K562 (cell line): ENCODE data around the gene FANCD2OS. TPM values are rescaled to one million over a fixed set of nuclear protein-coding genes. Genes with fewer than 3 reads are reported as not detected.

Experiments used
- BCOR ChIP-seq: fragments of 450-650 bp; IDR thresholded peaks from 2 replicates; pipeline ENCODE4 v1.6.1; 2016
- ZNF124 ChIP-seq: sonication (generic); formaldehyde crosslinking; IDR thresholded peaks from 2 replicates; pipeline ENCODE4 v1.8.1; 2022; ENCODE audit warnings: missing genetic modification reagents
- polyA plus RNA-seq, 8 experiments: library from polyadenylated mRNA; depleted of rRNA in 4 of 8; stranded (reverse) in 5 of 8; unstranded in 3 of 8; fragments of >200 nt; fragmentation: Nextera tagmentation in 2 of 8; fragmentation: Illumina TruSeq in 1 of 8; extraction: Ambion mirVana in 2 of 8; extraction: Trizol in 1 of 8; gene quantifications; 2 replicates each; pipeline versions ENCODE4 v1.2.1 to v1.2.3, GENCODE V29; 2011 to 2014; ENCODE audit warnings: inconsistent platforms in 1 of 8, missing spikeins in 1 of 8
- total RNA-seq, 7 experiments: library from RNA; depleted of rRNA in 6 of 7; stranded (reverse); fragments of >200 nt in 6 of 7; fragmentation: Illumina TruSeq in 2 of 7; extraction: Trizol in 2 of 7; gene quantifications; 2 replicates each; pipeline versions ENCODE4 v1.2.1 to v1.2.3, GENCODE V29; 2011 to 2021; ENCODE audit warnings: low replicate concordance in 1 of 7
- TF ChIP-seq, protein P1 (sequence below), 2 experiments: fragments of 450-650 bp; IDR thresholded peaks; 2 replicates each; pipeline ENCODE4 v1.6.1; 2016; ENCODE audit warnings: mild to moderate bottlenecking in 2 of 2, borderline replicate concordance in 1 of 2, low read depth in 1 of 2, moderate library complexity in 1 of 2
- TF ChIP-seq, protein P2 (sequence below): fragments of 450-650 bp; IDR thresholded peaks from 2 replicates; pipeline ENCODE4 v1.6.1; 2016
- TF ChIP-seq, protein P3 (sequence below), 2 experiments: fragments of 450-650 bp in 1 of 2; sonication (generic) in 1 of 2; formaldehyde crosslinking in 1 of 2; IDR thresholded peaks; 2 replicates each; pipeline versions ENCODE4 v1.7.1 to v1.9.0; 2016 to 2022; ENCODE audit warnings: inconsistent platforms in 1 of 2, mild to moderate bottlenecking in 1 of 2, missing genetic modification reagents in 1 of 2
- TF ChIP-seq, protein P4 (sequence below): fragments of 250-450 bp; sonication (Bioruptor Pico); IDR thresholded peaks from 2 replicates; pipeline ENCODE4 v1.8.0; 2021; ENCODE audit warnings: moderate library complexity, mild to moderate bottlenecking, inconsistent platforms

The FANCD2OS gene
- total and polyA plus RNA-seq, 9 of the 15 experiments (the other 6 are each of a cell fraction or from before 2014, with no cell fraction given), result not detected

DNA sequence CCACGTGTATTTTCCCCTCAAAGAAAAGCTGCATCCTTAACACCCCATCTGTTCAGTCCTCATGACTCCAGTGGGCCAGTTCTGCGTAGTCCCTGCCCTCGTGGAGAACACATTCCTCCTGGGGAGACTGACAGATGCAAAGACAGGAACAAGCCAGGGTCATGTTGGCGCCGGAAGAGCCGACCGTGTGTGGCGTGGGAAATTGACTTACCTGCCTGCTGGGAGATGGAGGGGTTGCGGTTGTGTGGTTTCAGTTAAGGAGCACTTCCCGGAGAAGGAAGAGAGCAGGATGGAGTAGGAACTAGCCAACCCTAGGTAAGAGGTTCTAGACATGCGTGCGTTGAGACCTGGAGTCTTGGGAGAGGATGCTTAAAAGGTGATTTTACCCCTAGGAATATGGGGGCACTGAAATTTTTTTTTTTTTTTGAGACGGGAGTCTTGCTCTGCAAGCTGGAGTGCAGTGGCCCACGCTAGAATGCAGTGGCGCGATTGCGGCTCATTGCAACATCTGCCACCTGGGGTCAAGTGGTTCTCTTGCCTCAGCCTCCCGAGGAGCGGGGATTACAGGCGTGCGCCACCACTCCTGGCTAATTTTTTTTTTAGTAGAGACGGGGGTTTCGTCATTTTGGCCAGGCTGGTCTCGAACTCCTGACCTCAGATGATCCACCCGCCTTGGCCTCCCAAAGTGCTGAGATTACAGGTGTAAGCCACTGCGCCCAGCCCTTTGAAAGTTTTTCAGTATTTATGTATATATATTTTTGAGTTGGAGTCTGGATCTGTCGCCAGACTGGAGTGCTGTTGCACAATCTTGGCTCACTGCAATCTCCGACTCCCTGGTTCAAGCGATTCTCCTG lies 34.9 kb upstream of the FANCD2OS start (continued):
- TF ChIP-seq, protein P1, sequence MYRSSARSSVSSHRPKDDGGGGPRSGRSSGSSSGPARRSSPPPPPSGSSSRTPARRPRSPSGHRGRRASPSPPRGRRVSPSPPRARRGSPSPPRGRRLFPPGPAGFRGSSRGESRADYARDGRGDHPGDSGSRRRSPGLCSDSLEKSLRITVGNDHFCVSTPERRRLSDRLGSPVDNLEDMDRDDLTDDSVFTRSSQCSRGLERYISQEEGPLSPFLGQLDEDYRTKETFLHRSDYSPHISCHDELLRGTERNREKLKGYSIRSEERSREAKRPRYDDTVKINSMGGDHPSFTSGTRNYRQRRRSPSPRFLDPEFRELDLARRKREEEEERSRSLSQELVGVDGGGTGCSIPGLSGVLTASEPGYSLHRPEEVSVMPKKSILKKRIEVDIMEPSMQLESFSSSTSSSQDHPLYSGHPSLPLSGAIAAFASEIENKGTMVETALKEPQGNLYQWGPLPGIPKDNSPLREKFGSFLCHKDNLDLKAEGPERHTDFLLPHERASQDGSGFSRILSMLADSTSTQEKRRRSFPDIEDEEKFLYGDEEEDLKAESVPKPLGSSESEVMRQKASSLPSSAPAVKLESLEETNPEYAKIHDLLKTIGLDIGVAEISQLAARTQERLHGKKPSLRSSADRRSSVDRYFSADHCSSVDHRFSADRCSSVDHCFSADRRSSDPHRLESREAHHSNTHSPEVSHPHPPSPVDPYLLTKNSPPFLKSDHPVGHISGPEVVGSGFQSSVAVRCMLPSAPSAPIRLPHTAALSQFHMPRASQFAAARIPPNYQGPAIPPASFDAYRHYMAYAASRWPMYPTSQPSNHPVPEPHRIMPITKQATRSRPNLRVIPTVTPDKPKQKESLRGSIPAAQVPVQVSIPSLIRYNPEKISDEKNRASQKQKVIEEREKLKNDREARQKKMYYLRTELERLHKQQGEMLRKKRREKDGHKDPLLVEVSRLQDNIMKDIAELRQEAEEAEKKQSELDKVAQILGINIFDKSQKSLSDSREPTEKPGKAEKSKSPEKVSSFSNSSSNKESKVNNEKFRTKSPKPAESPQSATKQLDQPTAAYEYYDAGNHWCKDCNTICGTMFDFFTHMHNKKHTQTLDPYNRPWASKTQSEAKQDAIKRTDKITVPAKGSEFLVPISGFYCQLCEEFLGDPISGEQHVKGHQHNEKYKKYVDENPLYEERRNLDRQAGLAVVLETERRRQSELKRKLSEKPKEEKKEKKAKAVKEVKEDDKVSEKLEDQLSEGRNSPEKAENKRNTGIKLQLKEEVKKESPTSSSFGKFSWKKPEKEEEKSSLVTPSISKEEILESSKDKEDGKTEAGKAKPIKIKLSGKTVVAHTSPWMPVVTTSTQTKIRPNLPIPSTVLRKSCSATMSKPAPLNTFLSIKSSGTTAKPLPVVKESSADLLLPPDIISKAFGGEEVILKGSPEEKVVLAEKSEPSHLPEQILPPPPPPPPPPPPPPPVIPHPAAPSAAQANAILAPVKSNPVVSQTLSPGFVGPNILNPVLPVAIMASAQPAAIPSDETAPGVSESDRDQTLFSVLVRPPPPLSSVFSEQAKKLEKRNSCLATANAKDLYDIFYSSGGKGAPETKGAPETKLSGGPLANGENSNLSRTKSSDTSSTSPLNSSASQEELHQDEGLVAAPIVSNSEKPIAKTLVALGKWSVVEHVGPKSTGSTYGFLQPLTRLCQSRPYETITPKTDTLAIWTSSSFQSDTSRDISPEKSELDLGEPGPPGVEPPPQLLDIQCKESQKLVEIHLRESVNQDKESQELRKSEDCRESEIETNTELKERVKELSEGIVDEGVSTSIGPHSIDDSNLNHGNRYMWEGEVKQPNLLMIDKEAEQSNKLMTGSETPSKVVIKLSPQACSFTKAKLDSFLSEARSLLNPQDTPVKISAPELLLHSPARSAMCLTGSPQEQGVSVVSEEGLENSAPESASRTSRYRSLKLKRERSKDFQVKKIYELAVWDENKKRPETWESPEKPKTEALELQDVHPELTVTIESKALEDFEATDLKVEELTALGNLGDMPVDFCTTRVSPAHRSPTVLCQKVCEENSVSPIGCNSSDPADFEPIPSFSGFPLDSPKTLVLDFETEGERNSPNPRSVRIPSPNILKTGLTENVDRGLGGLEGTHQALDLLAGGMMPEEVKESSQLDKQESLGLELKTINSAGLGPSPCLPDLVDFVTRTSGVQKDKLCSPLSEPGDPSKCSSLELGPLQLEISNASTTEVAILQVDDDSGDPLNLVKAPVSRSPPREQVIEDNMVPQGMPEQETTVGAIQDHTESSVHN (IDR thresholded peaks at IDR 0.05; ENCODE audit: borderline replicate concordance in 1 of 2, low read depth in 1 of 2), result 0 out of 4 replicates have a peak, but pooled peaks of 1 of the 2 experiments have one; percentile 14
- TF ChIP-seq, protein P2, sequence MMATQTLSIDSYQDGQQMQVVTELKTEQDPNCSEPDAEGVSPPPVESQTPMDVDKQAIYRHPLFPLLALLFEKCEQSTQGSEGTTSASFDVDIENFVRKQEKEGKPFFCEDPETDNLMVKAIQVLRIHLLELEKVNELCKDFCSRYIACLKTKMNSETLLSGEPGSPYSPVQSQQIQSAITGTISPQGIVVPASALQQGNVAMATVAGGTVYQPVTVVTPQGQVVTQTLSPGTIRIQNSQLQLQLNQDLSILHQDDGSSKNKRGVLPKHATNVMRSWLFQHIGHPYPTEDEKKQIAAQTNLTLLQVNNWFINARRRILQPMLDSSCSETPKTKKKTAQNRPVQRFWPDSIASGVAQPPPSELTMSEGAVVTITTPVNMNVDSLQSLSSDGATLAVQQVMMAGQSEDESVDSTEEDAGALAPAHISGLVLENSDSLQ, result 0 out of 2 replicates have a peak, but pooled peaks have one; percentile 20
- TF ChIP-seq BCOR (peak; percentile 87), ZNF124 (CRISPR knock-in tag) (no peak)
- TF ChIP-seq, protein P3, sequence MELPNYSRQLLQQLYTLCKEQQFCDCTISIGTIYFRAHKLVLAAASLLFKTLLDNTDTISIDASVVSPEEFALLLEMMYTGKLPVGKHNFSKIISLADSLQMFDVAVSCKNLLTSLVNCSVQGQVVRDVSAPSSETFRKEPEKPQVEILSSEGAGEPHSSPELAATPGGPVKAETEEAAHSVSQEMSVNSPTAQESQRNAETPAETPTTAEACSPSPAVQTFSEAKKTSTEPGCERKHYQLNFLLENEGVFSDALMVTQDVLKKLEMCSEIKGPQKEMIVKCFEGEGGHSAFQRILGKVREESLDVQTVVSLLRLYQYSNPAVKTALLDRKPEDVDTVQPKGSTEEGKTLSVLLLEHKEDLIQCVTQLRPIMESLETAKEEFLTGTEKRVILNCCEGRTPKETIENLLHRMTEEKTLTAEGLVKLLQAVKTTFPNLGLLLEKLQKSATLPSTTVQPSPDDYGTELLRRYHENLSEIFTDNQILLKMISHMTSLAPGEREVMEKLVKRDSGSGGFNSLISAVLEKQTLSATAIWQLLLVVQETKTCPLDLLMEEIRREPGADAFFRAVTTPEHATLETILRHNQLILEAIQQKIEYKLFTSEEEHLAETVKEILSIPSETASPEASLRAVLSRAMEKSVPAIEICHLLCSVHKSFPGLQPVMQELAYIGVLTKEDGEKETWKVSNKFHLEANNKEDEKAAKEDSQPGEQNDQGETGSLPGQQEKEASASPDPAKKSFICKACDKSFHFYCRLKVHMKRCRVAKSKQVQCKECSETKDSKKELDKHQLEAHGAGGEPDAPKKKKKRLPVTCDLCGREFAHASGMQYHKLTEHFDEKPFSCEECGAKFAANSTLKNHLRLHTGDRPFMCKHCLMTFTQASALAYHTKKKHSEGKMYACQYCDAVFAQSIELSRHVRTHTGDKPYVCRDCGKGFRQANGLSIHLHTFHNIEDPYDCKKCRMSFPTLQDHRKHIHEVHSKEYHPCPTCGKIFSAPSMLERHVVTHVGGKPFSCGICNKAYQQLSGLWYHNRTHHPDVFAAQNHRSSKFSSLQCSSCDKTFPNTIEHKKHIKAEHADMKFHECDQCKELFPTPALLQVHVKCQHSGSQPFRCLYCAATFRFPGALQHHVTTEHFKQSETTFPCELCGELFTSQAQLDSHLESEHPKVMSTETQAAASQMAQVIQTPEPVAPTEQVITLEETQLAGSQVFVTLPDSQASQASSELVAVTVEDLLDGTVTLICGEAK (IDR thresholded peaks at IDR 0.05), result peak; percentile 40; the same call in 1 of the 2 replicates
- TF ChIP-seq, protein P3 (CRISPR knock-in tag; IDR thresholded peaks at IDR 0.05), result no peak
- TF ChIP-seq, protein P4, sequence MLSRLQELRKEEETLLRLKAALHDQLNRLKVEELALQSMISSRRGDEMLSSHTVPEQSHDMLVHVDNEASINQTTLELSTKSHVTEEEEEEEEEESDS (CRISPR knock-in tag), result no peak
